Measurements from ENCODE around the gene EPX. TPM values are rescaled to one million over a fixed set of nuclear protein-coding genes. Genes with fewer than 3 reads are reported as not detected.

The EPX gene
- total and polyA plus RNA-seq, 2 experiments from 2014 or later = not detected

GRCh38 chr17:58184308-58184985 is 8.1 kb upstream of the EPX start:
- Histone ChIP-seq H3K79me2 (no peaks in the 10 kb centered on the region), H3K27ac (no peak overlapping the region), H3K4me1 (ENCODE audit: insufficient read depth) (no peaks in the 10 kb centered on the region), H3K9me2 (replicated peaks; ENCODE audit: insufficient read depth) (no peaks in the 10 kb centered on the region), H4K20me1 (ENCODE audit: insufficient read depth, poor library complexity, severe bottlenecking) (no peaks in the 10 kb centered on the region), H3K4me3 (no peak overlapping the region), H3K27me3 (no peaks in the 10 kb centered on the region), H2AFZ (no peak overlapping the region), H3K36me3 (replicated peaks; ENCODE audit: insufficient read depth, low read depth) (no peaks in the 10 kb centered on the region), H3K4me2 (no peak overlapping the region), H3K9me3 (ENCODE audit: low read depth) (no peaks in the 10 kb centered on the region)
- no peak for DNase-seq (ENCODE audit: low spot score)
- WGBS (ENCODE audit: low lambda C conversion rate, missing lambda C conversion rate) = 61% methylated on average over 10 of the region's 10 CpGs
- TF ChIP-seq CTCF (IDR thresholded peaks at IDR 0.05; ENCODE audit: poor library complexity) (no peak), EZH2phosphoT487 (IDR thresholded peaks at IDR 0.05; ENCODE audit: low read depth, severe bottlenecking, unreplicated experiment) (no peak), EZH2 (IDR thresholded peaks at IDR 0.05; ENCODE audit: borderline replicate concordance) (no peak)

DNA sequence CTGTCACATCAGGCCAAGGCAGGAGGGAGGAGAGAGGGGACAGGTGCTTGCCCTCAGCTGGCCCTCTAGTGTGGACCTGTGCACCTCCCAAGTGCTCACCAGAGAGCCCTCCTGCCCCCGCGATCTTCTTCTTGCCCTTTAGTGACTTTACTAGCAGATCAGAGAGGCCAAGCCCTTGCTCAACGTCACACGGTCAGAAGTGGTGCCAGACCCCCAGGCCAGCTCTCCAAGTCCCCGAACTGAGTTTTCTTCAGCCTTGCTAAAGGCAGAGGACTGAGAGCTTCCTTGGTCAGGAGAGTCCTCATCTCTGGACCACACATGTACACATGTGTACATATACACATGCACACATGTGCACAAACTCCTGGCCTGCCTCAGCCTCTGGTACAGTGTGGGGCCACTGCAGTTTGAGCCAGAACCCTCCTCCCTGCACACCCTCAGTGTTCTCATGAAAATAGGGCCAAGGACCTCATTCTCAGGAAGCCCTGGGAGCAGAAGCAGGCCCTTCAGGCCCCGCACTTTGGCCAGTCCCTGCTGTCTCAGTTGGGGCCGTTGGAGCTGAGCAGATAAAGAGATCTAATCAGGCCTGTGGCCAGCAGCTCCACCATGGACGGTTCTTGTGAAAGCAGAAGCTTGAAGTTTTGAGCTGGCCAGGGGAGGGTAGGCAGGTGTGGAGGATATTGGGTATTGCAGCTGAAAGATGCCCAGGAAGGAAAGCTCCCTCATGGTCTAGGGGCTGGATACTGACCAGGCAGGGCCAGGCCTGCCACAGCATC is 7.4 kb upstream of the EPX start:
- Histone ChIP-seq H3K9me2 (replicated peaks; ENCODE audit: insufficient read depth) (no peaks in the 10 kb centered on the region), H3K9me3 (ENCODE audit: low read depth) (no peaks in the 10 kb centered on the region), H2AFZ (no peak overlapping the region), H3K4me1 (ENCODE audit: insufficient read depth) (no peaks in the 10 kb centered on the region), H3K79me2 (no peaks in the 10 kb centered on the region), H3K27ac (no peak overlapping the region), H3K36me3 (replicated peaks; ENCODE audit: insufficient read depth, low read depth) (no peaks in the 10 kb centered on the region), H4K20me1 (ENCODE audit: insufficient read depth, poor library complexity, severe bottlenecking) (no peaks in the 10 kb centered on the region), H3K27me3 (no peaks in the 10 kb centered on the region), H3K4me3 (no peak overlapping the region), H3K4me2 (no peak overlapping the region)
- 77% methylated on average over 8 of the region's 8 CpGs for WGBS (ENCODE audit: low lambda C conversion rate, missing lambda C conversion rate)
- DNase-seq (ENCODE audit: low spot score) = no peak
- no peak for TF ChIP-seq EZH2 (IDR thresholded peaks at IDR 0.05; ENCODE audit: borderline replicate concordance)
- no peak for TF ChIP-seq EZH2phosphoT487 (IDR thresholded peaks at IDR 0.05; ENCODE audit: low read depth, severe bottlenecking, unreplicated experiment)
- no peak for TF ChIP-seq CTCF (IDR thresholded peaks at IDR 0.05; ENCODE audit: poor library complexity)

DNA sequence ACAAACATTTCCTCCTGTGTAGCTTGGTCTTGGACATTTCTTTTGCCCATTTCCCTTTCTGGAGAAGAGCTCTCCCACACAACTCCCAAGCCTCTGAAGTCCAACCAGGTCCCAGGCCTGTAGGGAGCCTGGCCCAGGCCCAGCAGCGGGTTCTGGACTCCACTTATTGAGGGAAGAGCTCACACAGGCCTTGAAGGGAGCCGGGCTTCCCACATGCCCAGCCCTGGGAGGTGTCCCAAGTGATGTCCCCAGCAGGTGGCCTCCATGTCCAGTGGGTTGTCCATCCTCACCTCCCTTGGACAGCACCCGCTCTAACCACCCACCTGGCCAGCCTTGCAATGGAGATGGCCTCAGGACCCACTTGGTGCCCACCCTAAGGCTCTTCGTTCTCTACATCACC is 5.9 kb upstream of the EPX start:
- H3K4me2 ChIP-seq = no peak overlapping the region
- no peaks in the 10 kb centered on the region for H3K9me3 ChIP-seq (ENCODE audit: low read depth)
- no peak overlapping the region for H3K27ac ChIP-seq
- no peaks in the 10 kb centered on the region for H3K79me2 ChIP-seq
- no peaks in the 10 kb centered on the region for H4K20me1 ChIP-seq (ENCODE audit: insufficient read depth, poor library complexity, severe bottlenecking)
- 91% methylated on average over 2 of the region's 4 CpGs for WGBS (ENCODE audit: low lambda C conversion rate, missing lambda C conversion rate)
- no peaks in the 10 kb centered on the region for H3K9me2 ChIP-seq (replicated peaks; ENCODE audit: insufficient read depth)
- H3K36me3 ChIP-seq (replicated peaks; ENCODE audit: insufficient read depth, low read depth) = no peaks in the 10 kb centered on the region
- no peaks in the 10 kb centered on the region for H3K4me1 ChIP-seq (ENCODE audit: insufficient read depth)
- peaks cover 4% of the 10 kb centered on the region for H3K27me3 ChIP-seq
- TF ChIP-seq EZH2 (IDR thresholded peaks at IDR 0.05; ENCODE audit: borderline replicate concordance) = no peak
- TF ChIP-seq CTCF (IDR thresholded peaks at IDR 0.05; ENCODE audit: poor library complexity) = no peak
- TF ChIP-seq EZH2phosphoT487 (IDR thresholded peaks at IDR 0.05; ENCODE audit: low read depth, severe bottlenecking, unreplicated experiment) = no peak
- DNase-seq (ENCODE audit: low spot score) = no peak
- no peak overlapping the region for H3K4me3 ChIP-seq
- no peak overlapping the region for H2AFZ ChIP-seq

Measured in hepatocyte (in vitro differentiated cells).